Trophoblast cell (in vitro differentiated cells and primary cell): ENCODE measurements around the gene INPP4A.
A peak's percentile ranks its signal among the peaks of the same experiment; 100 is the strongest.
"Not testable (repeated sequence)": the region's sequence is repeated elsewhere in the genome, so short reads cannot be mapped to it uniquely, and the experiment has no call there.

Experiments used
- DNase-seq, 2 donors: peaks; one replicate each; pipeline ENCODE4 v3.0.0-alpha.2; 2016
- H2AFZ ChIP-seq: 2 replicates; pipeline ENCODE4 v1.6.1; 2013; ENCODE audit warnings: low read length, moderate library complexity, mild to moderate bottlenecking; ENCODE audit not compliant: insufficient read depth, poor library complexity
- H2AK5ac ChIP-seq: 2 replicates; pipeline ENCODE4 v1.6.1; 2013; ENCODE audit warnings: mild to moderate bottlenecking, low read length
- H2BK120ac ChIP-seq: 2 replicates; pipeline ENCODE4 v1.6.1; 2013; ENCODE audit warnings: low read length, mild to moderate bottlenecking, moderate library complexity; ENCODE audit not compliant: insufficient read depth, poor library complexity
- H2BK12ac ChIP-seq: 2 replicates; pipeline ENCODE4 v1.6.1; 2013; ENCODE audit warnings: mild to moderate bottlenecking, low read length, moderate library complexity
- H2BK5ac ChIP-seq: 2 replicates; pipeline ENCODE4 v1.6.1; 2013; ENCODE audit warnings: low read length, low read depth, moderate library complexity, mild to moderate bottlenecking; ENCODE audit not compliant: poor library complexity
- H3K14ac ChIP-seq: 2 replicates; pipeline ENCODE4 v1.6.1; 2013; ENCODE audit warnings: mild to moderate bottlenecking, low read length
- H3K18ac ChIP-seq: 2 replicates; pipeline ENCODE4 v1.6.1; 2013; ENCODE audit warnings: mild to moderate bottlenecking, low read length
- H3K23ac ChIP-seq: 2 replicates; pipeline ENCODE4 v1.6.1; 2013; ENCODE audit warnings: low read length
- H3K27ac ChIP-seq: 2 replicates; pipeline ENCODE4 v1.5.1; 2013; ENCODE audit warnings: low read depth, mild to moderate bottlenecking, inconsistent platforms, low read length, moderate library complexity
- H3K27me3 ChIP-seq: 2 replicates; pipeline ENCODE4 v1.6.1; 2013; ENCODE audit warnings: inconsistent platforms, mild to moderate bottlenecking, low read length, moderate library complexity; ENCODE audit not compliant: insufficient read depth
- H3K36me3 ChIP-seq, 2 experiments: 1 replicate in 1 of 2; 2 replicates in 1 of 2; pipeline ENCODE4 v1.6.1; 2013; ENCODE audit warnings: low read length in 2 of 2, mild to moderate bottlenecking in 2 of 2, moderate library complexity in 1 of 2; ENCODE audit not compliant: insufficient read depth in 2 of 2, control insufficient read depth in 1 of 2
- H3K4ac ChIP-seq: 2 replicates; pipeline ENCODE4 v1.6.1; 2013; ENCODE audit warnings: low read depth, mild to moderate bottlenecking, low read length, moderate library complexity
- H3K4me1 ChIP-seq, 2 experiments: 1 replicate in 1 of 2; 2 replicates in 1 of 2; pipeline ENCODE4 v1.6.1; 2013; ENCODE audit warnings: low read length in 2 of 2, mild to moderate bottlenecking in 2 of 2, moderate library complexity in 1 of 2; ENCODE audit not compliant: insufficient read depth in 2 of 2, control insufficient read depth in 1 of 2
- H3K4me2 ChIP-seq: 2 replicates; pipeline ENCODE4 v1.6.1; 2013; ENCODE audit warnings: inconsistent platforms, mild to moderate bottlenecking, low read length, moderate library complexity
- H3K4me3 ChIP-seq: 2 replicates; pipeline ENCODE4 v1.5.1; 2013; ENCODE audit warnings: mild to moderate bottlenecking, low read depth, low read length, inconsistent platforms
- H3K79me1 ChIP-seq: one replicate; pipeline ENCODE4 v1.6.1; 2013; ENCODE audit warnings: low read length
- H3K79me2 ChIP-seq: 2 replicates; pipeline ENCODE4 v1.6.1; 2013; ENCODE audit warnings: low read length, mild to moderate bottlenecking; ENCODE audit not compliant: control insufficient read depth, insufficient read depth, poor library complexity
- H3K9ac ChIP-seq: 2 replicates; pipeline ENCODE4 v1.6.1; 2013; ENCODE audit warnings: mild to moderate bottlenecking, low read length
- H3K9me3 ChIP-seq: 2 replicates; pipeline ENCODE4 v1.6.1; 2013; ENCODE audit warnings: low read depth, mild to moderate bottlenecking, control low read depth, inconsistent platforms, low read length; ENCODE audit not compliant: insufficient read depth
- H4K12ac ChIP-seq: 2 replicates; pipeline ENCODE4 v1.6.1; 2013; ENCODE audit warnings: low read depth, mild to moderate bottlenecking, low read length, moderate library complexity
- H4K8ac ChIP-seq: 2 replicates; pipeline ENCODE4 v1.6.1; 2013; ENCODE audit warnings: low read depth, mild to moderate bottlenecking, low read length, moderate library complexity
- H4K91ac ChIP-seq: one replicate; pipeline ENCODE4 v1.6.1; 2013; ENCODE audit warnings: low read depth, mild to moderate bottlenecking, low read length, moderate library complexity
- WGBS: extraction: QIAGEN DNeasy Blood & Tissue Kit; methylation state at CpG from one replicate; pipeline ENCODE4 v1.1.7; 2013; ENCODE audit warnings: missing lambda C conversion rate; ENCODE audit not compliant: insufficient read length, insufficient coverage; ENCODE audit errors: extremely low coverage; 5-methylcytosine and 5-hydroxymethylcytosine counted together

The INPP4A gene

GRCh38 chr2:98412751-98413458 is 31.8 kb upstream of the INPP4A start:
- H2BK12ac ChIP-seq, result no peak overlapping the region
- H3K4me2 ChIP-seq, result no peak overlapping the region
- WGBS, result no CpG with 5 or more reads among the region's 5 CpGs

GRCh38 chr2:98414246-98414645 is 30.4 kb upstream of the INPP4A start:
- not testable (repeated sequence) for H3K4me2 ChIP-seq, H3K9ac ChIP-seq, H2BK12ac ChIP-seq, H3K79me2 ChIP-seq, H3K27ac ChIP-seq, H2BK120ac ChIP-seq, H3K36me3 ChIP-seq, H2BK5ac ChIP-seq, H2AK5ac ChIP-seq, H3K23ac ChIP-seq, H3K9me3 ChIP-seq, H3K18ac ChIP-seq, H4K91ac ChIP-seq, H3K4me3 ChIP-seq, H4K8ac ChIP-seq, H3K79me1 ChIP-seq, H3K14ac ChIP-seq, H3K27me3 ChIP-seq, H3K4me1 ChIP-seq, H4K12ac ChIP-seq, H3K4ac ChIP-seq, H2AFZ ChIP-seq
- DNase-seq, result peak; percentile 55 to 70
- no CpG with 5 or more reads among the region's 7 CpGs for WGBS

More at GRCh38 chr2:98412751-98413458, 31.8 kb upstream of the INPP4A start:
- H3K36me3 ChIP-seq, result no peaks in the 10 kb centered on the region
- no peak overlapping the region for H2AK5ac ChIP-seq
- no peaks in the 10 kb centered on the region for H3K79me2 ChIP-seq
- H4K12ac ChIP-seq, result no peak overlapping the region
- H3K14ac ChIP-seq, result no peak overlapping the region
- no peak overlapping the region for H2BK120ac ChIP-seq
- no peak overlapping the region for H3K27ac ChIP-seq
- H3K9ac ChIP-seq, result no peak overlapping the region
- no peak overlapping the region for H3K23ac ChIP-seq
- peak; percentile 56 to 79 for DNase-seq
- H3K79me1 ChIP-seq, result no peaks in the 10 kb centered on the region
- H3K4ac ChIP-seq, result no peak overlapping the region
- no peak overlapping the region for H4K8ac ChIP-seq
- no peaks in the 10 kb centered on the region for H3K27me3 ChIP-seq
- H3K18ac ChIP-seq, result no peak overlapping the region
- H3K9me3 ChIP-seq, result peaks cover 3% of the 10 kb centered on the region
- no peaks in the 10 kb centered on the region for H3K4me1 ChIP-seq
- no peak overlapping the region for H4K91ac ChIP-seq
- no peak overlapping the region for H3K4me3 ChIP-seq
- no peak overlapping the region for H2AFZ ChIP-seq
- H2BK5ac ChIP-seq, result no peak overlapping the region

GRCh38 chr2:98415719-98416248 is 28.9 kb upstream of the INPP4A start:
- WGBS, result no CpG with 5 or more reads among the region's 9 CpGs
- H2AFZ ChIP-seq, result not testable (repeated sequence)

GRCh38 chr2:98416383-98417159 is 28.1 kb upstream of the INPP4A start:
- peak in 1 of 2 donors; percentile 38 for DNase-seq
- Histone ChIP-seq H2BK12ac (no peak overlapping the region), H3K4ac (no peak overlapping the region), H3K9me3 (peaks cover 3% of the 10 kb centered on the region), H4K12ac (no peak overlapping the region), H3K79me1 (no peaks in the 10 kb centered on the region), H3K23ac (no peak overlapping the region), H4K8ac (no peak overlapping the region), H2BK120ac (no peak overlapping the region), H3K27me3 (no peaks in the 10 kb centered on the region), H2AFZ (no peak overlapping the region), H4K91ac (no peak overlapping the region), H3K79me2 (no peaks in the 10 kb centered on the region), H3K9ac (peak overlapping the region; percentile 55), H2AK5ac (no peak overlapping the region), H3K18ac (no peak overlapping the region), H3K4me1 (no peaks in the 10 kb centered on the region), H3K4me2 (no peak overlapping the region), H3K4me3 (no peak overlapping the region), H3K14ac (no peak overlapping the region), H2BK5ac (no peak overlapping the region), H3K27ac (no peak overlapping the region), H3K36me3 (no peaks in the 10 kb centered on the region)
- WGBS, result no CpG with 5 or more reads among the region's 2 CpGs

More at GRCh38 chr2:98415719-98416248, 28.9 kb upstream of the INPP4A start:
- not testable (repeated sequence) for H3K27me3 ChIP-seq, H4K91ac ChIP-seq, H3K79me1 ChIP-seq, H4K12ac ChIP-seq, H2BK5ac ChIP-seq, H3K14ac ChIP-seq, H3K4me1 ChIP-seq, DNase-seq, H3K79me2 ChIP-seq, H3K23ac ChIP-seq, H2BK12ac ChIP-seq, H2AK5ac ChIP-seq, H3K4ac ChIP-seq, H3K27ac ChIP-seq, H4K8ac ChIP-seq, H3K18ac ChIP-seq, H3K9ac ChIP-seq, H3K4me2 ChIP-seq, H3K4me3 ChIP-seq, H2BK120ac ChIP-seq, H3K9me3 ChIP-seq, H3K36me3 ChIP-seq
